HT1080 (cell line): ENCODE data around the gene KCNJ10. TPM values are rescaled to one million over a fixed set of nuclear protein-coding genes. Genes with fewer than 3 reads are reported as not detected.

Source experiments
- DNase-seq: peaks from one replicate; pipeline ENCODE4 v3.0.0-alpha.2; 2015; ENCODE audit warnings: low read depth
- total RNA-seq: library from RNA; depleted of rRNA; stranded (reverse); fragments of >200 nt; shearing (Covaris generic); gene quantifications from 2 replicates; pipeline ENCODE4 v1.2.3, GENCODE V29; 2014

The KCNJ10 gene
- total RNA-seq, 1 experiment from 2014 or later, result not detected

GRCh38 chr1:159992161-159992560, 77.8 kb downstream of the KCNJ10 start:
- no peak for DNase-seq

- peak; percentile 44 for DNase-seq
Observed at GRCh38 chr1:159991513-159991912, 78.4 kb downstream of the KCNJ10 start.

- DNase-seq, result no peak
Observed at GRCh38 chr1:159990005-159990404, 80.0 kb downstream of the KCNJ10 start.

- no peak for DNase-seq
Observed at GRCh38 chr1:159989581-159989980, 80.4 kb downstream of the KCNJ10 start.

GRCh38 chr1:159988006-159988405, 82.0 kb downstream of the KCNJ10 start:
- DNase-seq, result no peak

- DNase-seq, result no peak
Observed at GRCh38 chr1:159987186-159987585, 82.8 kb downstream of the KCNJ10 start.

- no peak for DNase-seq
Observed at GRCh38 chr1:159986531-159986930, 83.4 kb downstream of the KCNJ10 start.

GRCh38 chr1:159986093-159986492, 83.9 kb downstream of the KCNJ10 start:
- DNase-seq, result no peak

- no peak for DNase-seq
Observed at GRCh38 chr1:159985473-159985872, 84.5 kb downstream of the KCNJ10 start.

GRCh38 chr1:159983681-159984080, 86.3 kb downstream of the KCNJ10 start:
- DNase-seq, result no peak

GRCh38 chr1:159982280-159982679, 87.7 kb downstream of the KCNJ10 start:
- no peak for DNase-seq

GRCh38 chr1:159981351-159982055, 88.5 kb downstream of the KCNJ10 start:
- DNase-seq, result no peak

GRCh38 chr1:159980786-159981185, 89.2 kb downstream of the KCNJ10 start:
- no peak for DNase-seq

- DNase-seq, result no peak
Observed at GRCh38 chr1:159980076-159980475, 89.9 kb downstream of the KCNJ10 start.

- DNase-seq, result no peak
Observed at GRCh38 chr1:159979257-159979656, 90.7 kb downstream of the KCNJ10 start.

- DNase-seq, result no peak
Observed at GRCh38 chr1:159978107-159978398, 91.9 kb downstream of the KCNJ10 start.

- no peak for DNase-seq
Observed at GRCh38 chr1:159977364-159978106, 92.4 kb downstream of the KCNJ10 start.

- no peak for DNase-seq
Observed at GRCh38 chr1:159974350-159974965, 95.5 kb downstream of the KCNJ10 start.

GRCh38 chr1:159973350-159973940, 96.5 kb downstream of the KCNJ10 start:
- DNase-seq, result no peak

GRCh38 chr1:159972443-159973205, 97.3 kb downstream of the KCNJ10 start:
- DNase-seq, result no peak

- DNase-seq, result no peak
Observed at GRCh38 chr1:159970932-159971342, 99.0 kb downstream of the KCNJ10 start.
